Measurements from ENCODE around the gene CEMIP.

CEMIP gene

DNA sequence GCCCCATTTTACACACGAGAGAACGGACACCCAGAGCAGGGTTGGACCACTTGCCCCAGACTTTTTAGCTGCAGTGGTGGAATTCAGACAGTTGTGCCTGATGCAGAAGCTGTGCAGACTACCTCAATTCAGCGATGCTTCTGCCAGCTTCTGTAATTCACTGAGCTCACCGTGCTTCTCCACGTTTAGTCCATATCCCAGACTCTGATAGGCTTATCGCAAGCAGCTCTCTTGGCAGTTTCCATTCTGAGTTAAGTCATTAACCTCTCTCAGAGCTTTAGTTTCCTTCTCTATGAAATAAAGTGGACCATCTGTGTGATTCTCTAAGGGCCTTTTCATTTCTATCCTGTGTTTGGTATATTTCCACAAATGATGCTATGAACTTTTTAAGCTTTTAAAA lies 47.0 kb upstream of the CEMIP start:
- Histone ChIP-seq H3K27ac (replicated peaks) (no peak overlapping the region), H3K27me3 (ENCODE audit: insufficient read depth, poor library complexity, severe bottlenecking) (no peaks in the 10 kb centered on the region), H3K4me3 (replicated peaks; ENCODE audit: insufficient read depth, low read length) (no peak overlapping the region)
- TF ChIP-seq, protein P1, sequence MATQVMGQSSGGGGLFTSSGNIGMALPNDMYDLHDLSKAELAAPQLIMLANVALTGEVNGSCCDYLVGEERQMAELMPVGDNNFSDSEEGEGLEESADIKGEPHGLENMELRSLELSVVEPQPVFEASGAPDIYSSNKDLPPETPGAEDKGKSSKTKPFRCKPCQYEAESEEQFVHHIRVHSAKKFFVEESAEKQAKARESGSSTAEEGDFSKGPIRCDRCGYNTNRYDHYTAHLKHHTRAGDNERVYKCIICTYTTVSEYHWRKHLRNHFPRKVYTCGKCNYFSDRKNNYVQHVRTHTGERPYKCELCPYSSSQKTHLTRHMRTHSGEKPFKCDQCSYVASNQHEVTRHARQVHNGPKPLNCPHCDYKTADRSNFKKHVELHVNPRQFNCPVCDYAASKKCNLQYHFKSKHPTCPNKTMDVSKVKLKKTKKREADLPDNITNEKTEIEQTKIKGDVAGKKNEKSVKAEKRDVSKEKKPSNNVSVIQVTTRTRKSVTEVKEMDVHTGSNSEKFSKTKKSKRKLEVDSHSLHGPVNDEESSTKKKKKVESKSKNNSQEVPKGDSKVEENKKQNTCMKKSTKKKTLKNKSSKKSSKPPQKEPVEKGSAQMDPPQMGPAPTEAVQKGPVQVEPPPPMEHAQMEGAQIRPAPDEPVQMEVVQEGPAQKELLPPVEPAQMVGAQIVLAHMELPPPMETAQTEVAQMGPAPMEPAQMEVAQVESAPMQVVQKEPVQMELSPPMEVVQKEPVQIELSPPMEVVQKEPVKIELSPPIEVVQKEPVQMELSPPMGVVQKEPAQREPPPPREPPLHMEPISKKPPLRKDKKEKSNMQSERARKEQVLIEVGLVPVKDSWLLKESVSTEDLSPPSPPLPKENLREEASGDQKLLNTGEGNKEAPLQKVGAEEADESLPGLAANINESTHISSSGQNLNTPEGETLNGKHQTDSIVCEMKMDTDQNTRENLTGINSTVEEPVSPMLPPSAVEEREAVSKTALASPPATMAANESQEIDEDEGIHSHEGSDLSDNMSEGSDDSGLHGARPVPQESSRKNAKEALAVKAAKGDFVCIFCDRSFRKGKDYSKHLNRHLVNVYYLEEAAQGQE (IDR thresholded peaks at IDR 0.05; ENCODE audit: insufficient replicate concordance, low read depth), result no peak
- no peak for TF ChIP-seq POLR2AphosphoS5 (IDR thresholded peaks at IDR 0.05; ENCODE audit: low read depth)
- TF ChIP-seq GABPA (IDR thresholded peaks at IDR 0.05; ENCODE audit: low read depth), result no peak
- TF ChIP-seq, protein P2, sequence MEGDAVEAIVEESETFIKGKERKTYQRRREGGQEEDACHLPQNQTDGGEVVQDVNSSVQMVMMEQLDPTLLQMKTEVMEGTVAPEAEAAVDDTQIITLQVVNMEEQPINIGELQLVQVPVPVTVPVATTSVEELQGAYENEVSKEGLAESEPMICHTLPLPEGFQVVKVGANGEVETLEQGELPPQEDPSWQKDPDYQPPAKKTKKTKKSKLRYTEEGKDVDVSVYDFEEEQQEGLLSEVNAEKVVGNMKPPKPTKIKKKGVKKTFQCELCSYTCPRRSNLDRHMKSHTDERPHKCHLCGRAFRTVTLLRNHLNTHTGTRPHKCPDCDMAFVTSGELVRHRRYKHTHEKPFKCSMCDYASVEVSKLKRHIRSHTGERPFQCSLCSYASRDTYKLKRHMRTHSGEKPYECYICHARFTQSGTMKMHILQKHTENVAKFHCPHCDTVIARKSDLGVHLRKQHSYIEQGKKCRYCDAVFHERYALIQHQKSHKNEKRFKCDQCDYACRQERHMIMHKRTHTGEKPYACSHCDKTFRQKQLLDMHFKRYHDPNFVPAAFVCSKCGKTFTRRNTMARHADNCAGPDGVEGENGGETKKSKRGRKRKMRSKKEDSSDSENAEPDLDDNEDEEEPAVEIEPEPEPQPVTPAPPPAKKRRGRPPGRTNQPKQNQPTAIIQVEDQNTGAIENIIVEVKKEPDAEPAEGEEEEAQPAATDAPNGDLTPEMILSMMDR (IDR thresholded peaks at IDR 0.05; ENCODE audit: insufficient read depth, low read length), result no peak
- no peak for TF ChIP-seq SPI1 (IDR thresholded peaks at IDR 0.05; ENCODE audit: borderline replicate concordance, low read depth)
- DNase-seq (ENCODE audit: low read depth in 1 of 2, low spot score in 1 of 2), result no peak

DNA sequence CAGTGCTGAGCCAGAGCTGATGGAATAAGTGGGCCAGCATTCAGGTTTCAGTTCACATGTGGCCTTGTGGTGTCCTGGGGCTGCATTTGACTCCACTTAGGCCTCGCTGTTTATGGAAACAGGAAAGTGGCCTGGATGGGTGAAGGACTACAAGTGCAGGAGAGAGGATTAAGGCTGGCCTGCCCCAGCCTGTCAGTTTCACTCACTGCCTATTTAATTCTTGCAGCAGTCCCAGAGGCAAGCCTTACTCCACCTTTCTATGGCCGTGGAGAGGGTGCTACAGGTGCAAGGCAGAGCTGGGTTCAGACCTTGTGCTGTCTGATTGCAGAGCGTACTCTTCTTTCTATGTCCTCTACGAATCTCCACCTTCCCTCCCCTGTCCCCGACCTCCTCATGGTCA lies 46.4 kb upstream of the CEMIP start:
- TF ChIP-seq GABPA (IDR thresholded peaks at IDR 0.05; ENCODE audit: low read depth) (no peak), SPI1 (IDR thresholded peaks at IDR 0.05; ENCODE audit: borderline replicate concordance, low read depth) (no peak), POLR2AphosphoS5 (IDR thresholded peaks at IDR 0.05; ENCODE audit: low read depth) (no peak)
- TF ChIP-seq, protein P2 (IDR thresholded peaks at IDR 0.05; ENCODE audit: insufficient read depth, low read length), result no peak
- TF ChIP-seq, protein P1 (IDR thresholded peaks at IDR 0.05; ENCODE audit: insufficient replicate concordance, low read depth), result no peak
- H3K4me3 ChIP-seq (replicated peaks; ENCODE audit: insufficient read depth, low read length), result no peak overlapping the region
- H3K27me3 ChIP-seq (ENCODE audit: insufficient read depth, poor library complexity, severe bottlenecking), result no peaks in the 10 kb centered on the region
- DNase-seq (ENCODE audit: low read depth in 1 of 2, low spot score in 1 of 2), result no peak
- no peak overlapping the region for H3K27ac ChIP-seq (replicated peaks)

DNA sequence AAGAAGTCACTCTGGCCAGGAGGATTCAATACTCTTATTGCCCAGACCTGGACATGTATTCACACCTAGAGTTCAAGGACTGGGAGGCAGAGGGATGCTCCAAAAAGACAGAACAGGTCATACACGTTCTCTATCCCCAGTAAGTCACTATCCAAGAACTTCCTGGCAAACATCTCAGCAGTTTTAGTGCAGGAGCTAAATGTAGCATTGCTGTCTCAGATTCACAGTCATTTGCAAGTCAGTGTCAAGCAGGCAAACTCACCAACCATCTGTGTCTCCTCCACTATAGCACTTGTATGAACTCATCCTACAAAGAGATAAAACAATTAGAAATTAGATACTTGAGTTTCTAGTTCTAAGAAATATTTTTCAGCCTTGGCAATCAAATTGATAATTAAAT lies 45.7 kb upstream of the CEMIP start:
- no peaks in the 10 kb centered on the region for H3K27me3 ChIP-seq (ENCODE audit: insufficient read depth, poor library complexity, severe bottlenecking)
- no peak for DNase-seq (ENCODE audit: low read depth in 1 of 2, low spot score in 1 of 2)
- no peak overlapping the region for H3K27ac ChIP-seq (replicated peaks)
- H3K4me3 ChIP-seq (replicated peaks; ENCODE audit: insufficient read depth, low read length), result no peak overlapping the region
- TF ChIP-seq, protein P2 (IDR thresholded peaks at IDR 0.05; ENCODE audit: insufficient read depth, low read length), result no peak
- TF ChIP-seq POLR2AphosphoS5 (IDR thresholded peaks at IDR 0.05; ENCODE audit: low read depth) (no peak), GABPA (IDR thresholded peaks at IDR 0.05; ENCODE audit: low read depth) (no peak), SPI1 (IDR thresholded peaks at IDR 0.05; ENCODE audit: borderline replicate concordance, low read depth) (no peak)
- TF ChIP-seq, protein P1 (IDR thresholded peaks at IDR 0.05; ENCODE audit: insufficient replicate concordance, low read depth), result no peak

Measured in HL-60 (cell line).